ENCODE data around the gene SPATA31E1.
"Not testable (repeated sequence)": the region's sequence is repeated elsewhere in the genome, so short reads cannot be mapped to it uniquely, and the experiment has no call there.

Gene SPATA31E1

DNA sequence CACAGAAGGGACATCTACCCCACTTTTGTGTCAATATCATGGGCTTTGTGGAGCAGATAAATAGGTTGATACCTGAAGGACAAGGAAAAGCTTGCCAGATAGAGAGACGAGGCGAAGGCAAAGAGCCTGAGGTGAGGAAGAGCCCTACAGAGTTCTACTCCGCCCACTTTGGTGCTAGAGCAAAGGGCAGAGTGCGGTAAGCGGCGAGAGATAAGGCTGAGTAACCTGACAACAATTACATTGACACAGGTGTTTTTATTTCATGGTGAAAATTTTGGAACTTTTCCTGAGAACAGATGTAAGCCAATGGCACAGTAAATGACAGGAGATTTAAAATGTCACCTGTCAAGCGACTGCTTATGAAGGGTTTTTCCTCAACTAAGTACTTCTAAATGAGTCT is 51.8 kb downstream of the SPATA31E1 start:
- DNase-seq (ENCODE audit: low spot score), result not testable (repeated sequence)

DNA sequence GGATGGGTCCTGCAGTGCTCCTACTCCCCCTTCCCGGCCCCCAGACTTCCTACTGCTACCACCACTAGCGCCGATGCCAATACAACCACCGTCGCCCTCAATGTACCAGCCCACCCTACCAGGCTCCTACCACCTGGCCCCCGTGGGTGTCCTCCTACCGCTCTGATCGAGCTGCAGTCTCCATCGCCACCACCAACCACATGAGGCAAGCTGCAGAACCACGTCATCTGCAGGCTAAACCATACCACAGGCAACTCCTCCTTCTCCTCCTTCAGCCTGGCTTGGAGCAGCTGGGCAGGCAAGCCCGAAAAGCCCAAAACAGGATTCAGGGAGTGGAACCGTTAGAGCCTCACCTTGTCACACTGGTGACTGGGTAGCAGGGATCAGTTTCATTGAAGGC is 54.7 kb downstream of the SPATA31E1 start:
- not testable (repeated sequence) for DNase-seq (ENCODE audit: low spot score)

DNA sequence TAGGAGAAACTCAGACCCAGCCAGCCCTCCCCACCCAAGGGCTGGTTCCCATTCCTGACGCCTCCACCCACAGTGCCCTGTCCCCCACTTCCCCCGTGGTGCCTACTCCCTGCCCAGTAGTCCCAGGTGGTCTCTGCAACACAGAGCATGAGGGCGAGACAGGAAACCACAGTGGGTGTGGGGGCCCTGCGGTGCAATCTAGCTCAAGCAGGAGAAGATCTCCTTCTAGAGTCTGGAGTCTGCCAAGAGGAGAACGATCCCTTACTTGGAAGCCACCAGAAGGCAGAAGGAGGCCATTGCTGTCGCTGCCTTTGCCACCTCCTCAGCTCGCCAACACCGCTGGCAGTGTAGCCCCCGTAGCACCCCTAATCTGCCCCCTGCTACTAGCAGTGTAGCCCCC is 55.2 kb downstream of the SPATA31E1 start:
- not testable (repeated sequence) for DNase-seq (ENCODE audit: low spot score)

DNA sequence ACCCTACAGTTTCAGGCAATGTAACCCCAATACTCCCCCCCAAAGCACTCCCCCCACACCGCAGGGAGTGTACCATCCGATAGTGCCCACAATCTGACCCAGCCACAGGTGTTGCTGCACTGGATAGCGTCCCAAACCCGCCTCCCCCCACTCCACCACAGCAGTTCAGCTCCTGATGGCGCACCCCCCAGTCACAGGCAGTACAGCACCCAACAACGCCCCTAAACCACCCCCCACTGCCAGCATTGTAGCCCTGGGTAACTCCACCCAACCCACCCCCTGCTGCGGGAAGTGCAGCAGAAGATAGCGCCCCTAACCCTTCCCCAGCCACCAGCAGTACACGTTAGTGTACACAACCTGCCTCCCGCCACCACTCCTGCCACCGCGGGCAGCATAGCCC is 55.7 kb downstream of the SPATA31E1 start:
- DNase-seq (ENCODE audit: low spot score), result not testable (repeated sequence)

Data from hematopoietic multipotent progenitor cell treated with erythropoietin and hydrocortisone succinate and interleukin-3 and kit ligand, for 17 days (in vitro differentiated cells).